Measurements from ENCODE around the gene TAF1C. TPM values are rescaled to one million over a fixed set of nuclear protein-coding genes. Genes with fewer than 3 reads are reported as not detected.

The TAF1C gene
- total and polyA plus RNA-seq, 10 of the 15 experiments (the other 5 are each of a cell fraction or from before 2014, with no cell fraction given) = 0.98 to 40.1 (median 15.4) TPM

GRCh38 chr16:84198401-84198800 is 11.5 kb upstream of the TAF1C start:
- Histone ChIP-seq H4K20me1 (ENCODE audit: control insufficient read depth, insufficient read depth) (no peaks in the 10 kb centered on the region), H3K27me3 (replicated peaks in 1 of 2; ENCODE audit: control insufficient read depth in 2 of 2, insufficient read depth in 2 of 2, low read length in 1 of 2) (0 out of 4 replicates have a peak, but pooled peaks cover 0 to 2% of the 10 kb centered on the region in 2 experiments), H3K36me3 (ENCODE audit: control insufficient read depth in 2 of 2, insufficient read depth in 2 of 2, low read length in 1 of 2) (no peaks in the 10 kb centered on the region), H3K9ac (ENCODE audit: control insufficient read depth, insufficient read depth, low read length) (no peak overlapping the region), H3K4me1 (ENCODE audit: control insufficient read depth, insufficient read depth, low read length) (no peaks in the 10 kb centered on the region), H3K27ac (ENCODE audit: control insufficient read depth, insufficient read depth) (no peak overlapping the region), H3K4me2 (ENCODE audit: control insufficient read depth, insufficient read depth) (no peak overlapping the region), H3K4me3 (no peak overlapping the region), H3K79me2 (ENCODE audit: control insufficient read depth, insufficient read depth, low read length) (no peaks in the 10 kb centered on the region), H2AFZ (ENCODE audit: control insufficient read depth, low read depth, low read length) (no peak overlapping the region), H3K9me3 (replicated peaks; ENCODE audit: control insufficient read depth, insufficient read depth, low read length) (no peaks in the 10 kb centered on the region)
- BruUV-seq (replicated peaks) = no TSS peak
- in situ Hi-C loops (cut with MboI) (no loop called here), intact Hi-C loops (cut with micrococcal nuclease; ENCODE audit: unreplicated experiment) (no loop called here)
- ChIA-PET CTCF (no interaction called here), POLR2A (no interaction called here), RAD21 (ENCODE audit: unreplicated experiment) (no interaction called here), SMC1A (ENCODE audit: uncharacterized antibody, unreplicated experiment) (no interaction called here)
- ATAC-seq (peak; percentile 15; the same call in 1 of the 3 replicates), DNase-seq (ENCODE audit: low read depth, low spot score) (no peak), FAIRE-seq (no peak)
- TF ChIP-seq NKRF (conservative IDR thresholded peaks at IDR 0.05) = no peak
- TF ChIP-seq PKNOX1 (IDR thresholded peaks at IDR 0.05) = peak; percentile 33; the same call in 1 of the 2 replicates
- WGBS (ENCODE audit: insufficient coverage, insufficient replicate concordance, low lambda C conversion rate, missing lambda C conversion rate) = 25% methylated on average over 10 of the region's 10 CpGs

- Histone ChIP-seq H3K36me3 (ENCODE audit: control insufficient read depth in 2 of 2, insufficient read depth in 2 of 2, low read length in 1 of 2) (no peaks in the 10 kb centered on the region), H3K9ac (ENCODE audit: control insufficient read depth, insufficient read depth, low read length) (no peak overlapping the region), H4K20me1 (ENCODE audit: control insufficient read depth, insufficient read depth) (no peaks in the 10 kb centered on the region), H3K27me3 (replicated peaks in 1 of 2; ENCODE audit: control insufficient read depth in 2 of 2, insufficient read depth in 2 of 2, low read length in 1 of 2) (0 out of 4 replicates have a peak, but pooled peaks cover 0 to 2% of the 10 kb centered on the region in 2 experiments), H3K79me2 (ENCODE audit: control insufficient read depth, insufficient read depth, low read length) (no peaks in the 10 kb centered on the region), H3K27ac (ENCODE audit: control insufficient read depth, insufficient read depth) (no peak overlapping the region), H3K4me3 (no peak overlapping the region), H3K9me3 (replicated peaks; ENCODE audit: control insufficient read depth, insufficient read depth, low read length) (no peaks in the 10 kb centered on the region), H3K4me2 (ENCODE audit: control insufficient read depth, insufficient read depth) (no peak overlapping the region), H2AFZ (ENCODE audit: control insufficient read depth, low read depth, low read length) (no peak overlapping the region), H3K4me1 (ENCODE audit: control insufficient read depth, insufficient read depth, low read length) (no peaks in the 10 kb centered on the region)
- FAIRE-seq (no peak), DNase-seq (ENCODE audit: low read depth, low spot score) (no peak), ATAC-seq (no peak)
- BruUV-seq (replicated peaks) = no TSS peak
- ChIA-PET POLR2A (no interaction called here), CTCF (no interaction called here), SMC1A (ENCODE audit: uncharacterized antibody, unreplicated experiment) (no interaction called here), RAD21 (ENCODE audit: unreplicated experiment) (no interaction called here)
- intact Hi-C loops (cut with micrococcal nuclease; ENCODE audit: unreplicated experiment) (no loop called here), in situ Hi-C loops (cut with MboI) (no loop called here)
- TF ChIP-seq CHD1 (IDR thresholded peaks at IDR 0.05; ENCODE audit: low read depth, low read length) = no peak
- no peak for TF ChIP-seq RELB (IDR thresholded peaks at IDR 0.05; ENCODE audit: low read depth)
- TF ChIP-seq NR2C2 (IDR thresholded peaks at IDR 0.05; ENCODE audit: borderline replicate concordance, control insufficient read depth, insufficient read length, low read depth) = no peak
- TF ChIP-seq YBX1 (IDR thresholded peaks at IDR 0.05) = no peak
- TF ChIP-seq SIX5 (IDR thresholded peaks at IDR 0.05; ENCODE audit: low read depth, low read length, severe bottlenecking) = no peak
- TF ChIP-seq CTCF (IDR thresholded peaks at IDR 0.05 in 2 of 3, conservative IDR thresholded peaks at IDR 0.05 in 1 of 3; ENCODE audit: control insufficient read depth in 2 of 3, extremely low read depth in 1 of 3, insufficient read depth in 1 of 3, low read depth in 3 of 3, low read length in 3 of 3) = no peak
- 50% methylated on average over 14 of the region's 14 CpGs for WGBS (ENCODE audit: insufficient coverage, insufficient replicate concordance, low lambda C conversion rate, missing lambda C conversion rate)
Measured at GRCh38 chr16:84197466-84198128, 10.7 kb upstream of the TAF1C start.
